ENCODE data around the gene IL6ST.

DNA sequence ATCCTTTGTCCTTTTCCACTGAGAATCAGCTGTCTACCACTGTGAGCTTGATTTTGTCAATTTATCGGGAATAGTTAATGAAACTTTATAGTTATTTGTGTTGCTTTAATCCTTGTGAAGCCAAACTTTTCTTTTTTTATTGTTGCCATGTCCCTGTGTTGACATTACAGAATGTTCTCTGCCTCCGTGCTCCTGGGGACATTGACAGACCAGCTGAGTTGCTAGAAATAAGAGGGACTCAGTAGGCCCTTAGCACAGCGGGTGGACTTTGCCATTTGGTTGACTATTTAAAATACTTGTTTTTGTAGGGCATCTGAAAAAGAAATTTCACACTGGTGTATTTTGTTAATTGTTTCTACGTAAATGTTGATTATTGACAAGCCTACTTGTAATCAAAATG lies 73.1 kb downstream of the IL6ST start:
- TF ChIP-seq EZH2 (IDR thresholded peaks at IDR 0.05; ENCODE audit: insufficient read depth, poor library complexity, severe bottlenecking) (no peak), EZH2phosphoT487 (IDR thresholded peaks at IDR 0.05; ENCODE audit: insufficient read depth, low read depth) (no peak)

All from GM23248 (cell line).